Midbrain (tissue), 1 donor: Measurements from ENCODE around the gene HS2ST1.
"Not testable (repeated sequence)": the region's sequence is repeated elsewhere in the genome, so short reads cannot be mapped to it uniquely, and the experiment has no call there.

Experiments used
- DNase-seq: peaks from one replicate; lab custom pipeline; 2025; lab: John Stamatoyannopoulos, UW

The HS2ST1 gene

DNA sequence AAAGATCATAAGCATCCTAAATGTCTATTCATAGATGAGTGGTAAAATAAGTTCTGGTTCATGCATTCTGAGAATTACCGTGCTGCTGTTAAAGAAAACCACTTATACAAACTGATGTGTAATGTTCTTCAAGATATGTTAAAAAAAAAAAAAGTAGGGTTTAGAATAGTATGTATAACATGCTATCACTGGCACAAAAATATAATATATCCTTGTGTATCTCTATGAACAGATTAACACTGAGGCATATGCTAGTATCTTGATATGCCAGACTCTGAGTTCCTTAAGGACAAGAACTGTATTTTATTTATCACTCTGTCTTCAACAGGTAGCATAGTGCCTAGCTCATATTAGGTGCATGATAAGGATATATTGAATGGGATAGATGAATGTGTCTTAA is 108.9 kb downstream of the HS2ST1 start:
- DNase-seq = no peak

- DNase-seq = peak; percentile 7
Measured at GRCh38 chr1:87024936-87025540, 110.6 kb downstream of the HS2ST1 start.

DNA sequence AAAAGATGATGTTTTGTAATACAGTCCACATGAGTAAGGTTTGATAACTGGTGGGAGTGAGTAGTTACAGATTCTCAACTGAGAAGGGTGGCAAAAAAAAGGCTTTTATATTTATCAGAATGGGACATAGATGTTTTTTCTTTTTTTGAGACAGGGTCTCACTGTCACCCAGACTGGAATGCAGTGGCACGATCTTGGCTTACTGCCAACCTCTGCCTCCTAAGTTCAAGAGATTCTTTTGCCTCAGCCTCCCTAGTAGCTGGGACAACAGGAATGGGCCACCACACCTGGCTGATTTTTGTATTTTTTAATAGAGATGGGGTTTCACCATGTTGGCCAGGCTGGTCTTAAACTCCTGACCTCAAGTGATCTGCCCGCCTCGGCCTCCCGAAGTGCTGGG is 113.1 kb downstream of the HS2ST1 start:
- DNase-seq = not testable (repeated sequence)

GRCh38 chr1:87028576-87028975 is 114.1 kb downstream of the HS2ST1 start:
- DNase-seq = no peak

- no peak for DNase-seq
Measured at GRCh38 chr1:87030740-87031690, 116.6 kb downstream of the HS2ST1 start.

GRCh38 chr1:87034351-87034750 is 119.9 kb downstream of the HS2ST1 start:
- DNase-seq = no peak

GRCh38 chr1:87039096-87039495 is 124.7 kb downstream of the HS2ST1 start:
- DNase-seq = no peak

GRCh38 chr1:87042111-87042811 is 127.8 kb downstream of the HS2ST1 start:
- no peak for DNase-seq

DNA sequence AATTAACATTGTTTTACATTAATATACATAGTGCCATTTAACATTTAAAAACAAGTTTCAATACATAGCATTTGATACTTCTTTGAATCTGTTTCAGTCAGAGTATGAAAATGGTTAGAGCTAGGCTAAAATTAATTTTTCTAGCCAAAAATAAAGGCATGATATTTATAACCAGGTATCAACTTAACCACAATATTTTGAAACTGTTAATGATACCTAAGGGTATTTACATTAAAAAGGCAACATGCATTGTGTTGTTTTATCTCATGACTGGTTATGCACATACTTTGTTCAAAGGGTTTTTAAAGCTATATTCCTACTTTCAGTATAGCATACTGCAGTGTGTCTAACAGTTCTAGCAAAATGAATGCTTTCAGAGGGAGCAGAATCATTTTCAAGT is 130.0 kb downstream of the HS2ST1 start:
- no peak for DNase-seq

DNA sequence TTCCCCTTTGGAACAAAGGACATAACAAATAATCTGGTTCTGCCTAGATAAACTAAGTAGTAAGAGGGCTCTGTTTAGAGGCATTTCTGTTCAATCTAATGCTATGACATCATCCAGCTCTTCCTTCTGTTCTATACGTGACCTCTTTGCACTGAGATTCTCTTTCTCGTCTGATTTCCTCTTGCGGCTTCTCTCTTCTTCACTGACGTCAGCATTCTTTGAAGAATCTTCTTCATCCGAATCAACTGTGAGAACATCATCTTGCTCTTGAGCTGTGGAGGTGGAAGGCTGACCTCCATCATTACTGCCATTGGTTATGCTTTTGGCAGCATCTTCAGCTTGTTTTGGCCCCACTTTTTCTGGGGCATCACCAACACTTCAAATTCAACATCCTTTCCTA is 130.4 kb downstream of the HS2ST1 start:
- DNase-seq = no peak

DNA sequence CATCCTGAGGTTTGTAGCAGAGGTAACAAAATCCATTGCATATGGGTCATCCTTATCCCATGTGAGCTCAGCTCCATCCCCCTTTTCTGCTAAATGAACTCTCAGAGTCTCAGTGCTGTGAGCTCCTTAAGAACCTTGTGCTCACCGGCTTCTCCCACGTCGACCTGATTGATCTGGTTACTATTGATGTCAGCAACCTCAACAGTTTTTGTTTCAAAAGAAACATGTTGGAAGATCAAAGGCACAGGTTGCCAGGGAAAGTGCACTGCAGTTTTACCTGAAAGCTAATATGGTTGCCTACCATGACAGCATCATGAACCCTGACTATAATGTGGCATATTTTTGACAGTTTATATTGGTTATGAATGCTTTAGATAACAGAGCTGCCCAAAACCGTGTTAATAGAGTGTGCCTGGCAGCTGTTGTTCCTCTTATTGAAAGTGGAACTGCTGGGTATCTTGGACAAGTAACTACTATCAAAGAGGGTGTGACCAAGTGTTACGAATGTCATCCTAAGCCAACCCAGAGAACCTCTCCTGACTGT is 131.4 kb downstream of the HS2ST1 start:
- no peak for DNase-seq

- DNase-seq = no peak
Measured at GRCh38 chr1:87046951-87047350, 132.5 kb downstream of the HS2ST1 start.

GRCh38 chr1:87048237-87048636 is 133.8 kb downstream of the HS2ST1 start:
- no peak for DNase-seq

GRCh38 chr1:87051965-87052364 is 137.5 kb downstream of the HS2ST1 start:
- no peak for DNase-seq

DNA sequence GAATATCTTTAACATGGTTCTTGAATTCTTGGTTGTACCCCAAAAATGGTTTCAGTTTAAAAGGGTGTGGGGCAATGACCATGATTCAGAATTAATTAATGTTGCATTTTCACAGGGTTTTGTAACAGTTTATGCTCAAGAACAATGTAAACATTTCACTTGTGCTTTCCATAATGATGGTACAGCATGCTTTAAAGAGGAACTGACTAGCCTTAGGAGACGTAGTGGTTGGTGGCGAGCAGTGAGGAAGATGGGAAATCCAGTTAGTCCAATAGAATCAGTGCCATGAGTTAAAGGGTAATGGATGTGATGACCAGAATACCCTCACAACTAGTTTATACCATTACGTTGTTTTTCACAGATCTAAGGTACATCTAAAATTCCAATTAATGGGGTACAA is 138.0 kb downstream of the HS2ST1 start:
- no peak for DNase-seq

GRCh38 chr1:87052961-87053360 is 138.5 kb downstream of the HS2ST1 start:
- DNase-seq = no peak

GRCh38 chr1:87053446-87053845 is 139.0 kb downstream of the HS2ST1 start:
- no peak for DNase-seq

DNA sequence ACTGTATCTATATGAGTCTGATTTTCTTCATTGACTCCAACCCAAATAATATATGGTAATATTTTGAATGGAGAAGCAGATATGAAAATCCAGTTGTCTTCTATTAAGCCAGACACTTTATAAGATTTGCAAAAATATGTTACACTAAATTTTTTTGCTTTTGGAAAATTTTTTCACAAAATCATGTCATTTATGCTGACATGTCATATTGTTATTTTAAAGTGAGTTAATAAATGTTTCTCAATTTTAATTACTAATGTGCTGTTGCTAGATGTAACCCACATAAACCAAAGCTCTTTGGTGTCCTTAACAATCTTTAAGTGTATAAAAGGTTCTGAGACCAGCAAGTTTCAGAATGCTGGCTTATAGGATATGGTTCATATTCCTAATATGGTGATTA is 142.5 kb downstream of the HS2ST1 start:
- DNase-seq = no peak

DNA sequence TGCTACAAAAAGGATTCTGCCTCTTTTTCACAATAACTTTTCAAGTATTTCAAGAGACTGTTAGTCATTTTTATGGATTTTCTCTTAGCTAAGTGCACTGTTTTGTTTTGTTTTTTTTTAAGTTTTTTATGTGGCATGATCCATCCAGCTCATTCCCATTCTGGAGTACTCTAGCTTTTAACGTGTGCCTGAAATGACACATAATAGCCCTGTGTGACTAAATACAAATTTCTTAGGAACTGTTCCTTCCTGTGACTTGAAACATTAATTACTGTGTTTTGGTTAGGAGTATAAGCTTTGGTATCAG is 143.9 kb downstream of the HS2ST1 start:
- DNase-seq = no peak

DNA sequence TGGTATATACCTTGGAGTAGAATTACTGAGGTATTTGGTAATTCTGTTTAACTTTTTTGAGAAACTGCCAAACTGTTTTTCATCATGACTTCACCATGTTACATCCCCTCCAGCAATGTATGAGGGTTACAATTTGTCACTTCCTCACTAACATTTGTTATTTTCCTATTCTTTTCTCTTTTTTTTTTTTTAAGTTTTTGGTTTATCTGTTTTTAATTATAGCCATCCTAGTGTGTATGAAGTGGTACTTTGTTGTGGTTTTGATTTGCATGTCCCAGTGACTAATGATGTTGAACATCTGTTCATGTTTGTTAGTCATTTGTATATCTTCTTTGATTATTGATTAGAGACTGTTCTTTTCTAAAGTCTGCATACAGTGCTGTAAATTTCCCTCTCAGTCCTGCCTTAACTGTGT is 147.3 kb downstream of the HS2ST1 start:
- DNase-seq = no peak

DNA sequence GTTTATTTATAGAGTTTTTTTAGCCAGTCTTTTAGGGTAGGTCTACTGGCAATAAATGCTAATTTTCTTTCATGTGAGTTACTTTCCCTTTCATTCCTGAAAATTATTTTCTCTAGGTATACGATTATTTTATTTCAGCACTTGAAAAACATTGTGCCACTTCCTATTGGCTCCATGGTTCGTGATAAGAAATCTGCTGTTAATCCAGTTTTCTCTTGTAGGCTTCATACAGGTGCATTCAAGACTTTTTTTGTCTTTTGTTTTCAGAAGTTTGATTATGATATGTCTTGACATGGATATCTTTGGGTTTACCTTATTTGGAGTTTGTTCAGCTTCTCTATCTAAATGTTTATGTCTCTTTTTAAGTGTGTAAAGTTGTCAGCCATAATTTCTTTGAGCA is 148.3 kb downstream of the HS2ST1 start:
- no peak for DNase-seq

- DNase-seq = no peak
Measured at GRCh38 chr1:87064309-87064708, 149.9 kb downstream of the HS2ST1 start.

- no peak for DNase-seq
Measured at GRCh38 chr1:87064986-87065385, 150.6 kb downstream of the HS2ST1 start.
